ENCODE measurements around the gene DNAJC15.
"Not testable (repeated sequence)": the region's sequence is repeated elsewhere in the genome, so short reads cannot be mapped to it uniquely, and the experiment has no call there.

The DNAJC15 gene

GRCh38 chr13:43045302-43045773 lies 22.0 kb downstream of the DNAJC15 start:
- not testable (repeated sequence) for DNase-seq (ENCODE audit: low spot score)

GRCh38 chr13:43046259-43046658 lies 22.9 kb downstream of the DNAJC15 start:
- no peak for DNase-seq (ENCODE audit: low spot score)

DNA sequence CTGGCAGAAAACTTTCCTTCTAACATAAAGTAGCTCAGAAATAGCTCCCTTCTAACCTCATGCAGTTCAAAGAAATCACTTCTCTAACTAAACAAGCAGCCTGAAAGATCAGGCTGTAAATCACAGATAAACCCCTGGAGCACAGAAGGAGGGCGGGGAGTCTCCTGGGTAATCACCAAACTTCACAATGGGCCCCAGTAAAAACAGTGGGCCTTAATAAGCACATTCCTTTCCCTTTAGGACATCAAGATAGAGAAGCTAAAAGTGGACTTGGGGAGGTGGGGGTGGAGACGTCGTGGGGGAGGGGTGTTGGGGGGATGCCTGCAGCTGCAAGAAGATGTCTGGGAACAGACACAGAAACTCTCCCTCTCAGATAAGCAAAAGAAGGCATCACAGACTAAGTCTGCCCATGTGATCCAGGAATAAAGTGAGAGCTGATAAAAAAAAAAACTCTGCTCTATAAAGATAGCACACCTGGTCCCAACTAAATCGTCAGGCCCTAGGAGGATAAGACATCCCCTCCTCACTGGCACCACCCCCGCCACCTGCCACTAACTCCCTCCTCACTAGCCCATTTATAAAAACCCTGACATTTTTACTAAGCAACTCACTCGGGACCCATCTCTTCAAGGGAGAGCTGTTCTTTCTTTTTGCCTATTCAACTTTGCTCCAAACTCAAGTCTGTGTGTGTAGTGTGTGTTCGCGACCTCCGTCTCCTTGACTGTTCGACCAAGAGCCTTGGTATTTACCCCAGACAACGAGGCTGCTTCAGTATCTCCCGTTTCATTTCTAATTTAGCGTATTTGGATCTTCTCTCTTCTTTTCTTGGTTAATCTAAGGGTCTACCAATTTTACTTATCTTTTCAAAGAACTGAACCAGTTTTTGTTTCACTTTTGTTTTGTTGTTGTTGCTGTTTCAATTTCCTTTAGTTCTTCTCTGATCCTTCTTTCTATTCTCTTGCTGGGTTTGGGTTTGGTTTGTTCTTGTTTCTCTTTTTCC lies 31.7 kb downstream of the DNAJC15 start:
- no peak for DNase-seq (ENCODE audit: low spot score)

DNA sequence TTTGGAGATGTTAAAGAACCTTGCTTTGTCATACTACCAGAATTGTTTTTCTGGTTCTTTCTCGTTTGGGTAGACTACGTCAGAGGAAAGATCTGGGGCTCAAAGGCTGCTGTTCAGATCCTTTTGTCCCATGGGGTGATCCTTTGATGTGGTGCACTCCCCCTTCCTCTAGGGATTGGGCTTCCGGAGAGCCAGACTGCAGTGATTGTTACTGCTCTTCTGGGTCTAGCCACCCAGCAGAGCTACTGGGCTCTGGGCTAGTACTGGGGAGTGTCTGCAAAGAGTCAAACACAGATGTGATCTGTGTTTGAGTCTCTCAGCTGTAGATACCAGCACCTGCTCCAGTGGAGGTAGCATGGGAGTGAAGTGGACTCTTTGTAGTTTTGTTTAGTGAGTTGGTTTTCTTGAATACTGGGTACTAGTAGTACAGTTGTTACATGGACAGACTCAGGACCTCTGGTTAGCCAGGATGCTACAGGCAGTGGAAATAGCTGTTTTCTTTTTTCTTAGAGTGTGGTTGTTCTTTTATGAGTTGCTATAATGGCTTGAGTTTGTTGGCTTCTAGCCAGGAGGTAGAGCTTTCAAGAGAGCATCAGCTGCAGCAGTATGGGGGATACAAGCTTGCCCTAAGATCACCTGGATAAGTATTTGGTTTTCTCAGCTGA lies 34.4 kb downstream of the DNAJC15 start:
- no peak for DNase-seq (ENCODE audit: low spot score)

- no peak for DNase-seq (ENCODE audit: low spot score)
These were observed 34.9 kb downstream of the DNAJC15 start for GRCh38 chr13:43058318-43058674.

DNA sequence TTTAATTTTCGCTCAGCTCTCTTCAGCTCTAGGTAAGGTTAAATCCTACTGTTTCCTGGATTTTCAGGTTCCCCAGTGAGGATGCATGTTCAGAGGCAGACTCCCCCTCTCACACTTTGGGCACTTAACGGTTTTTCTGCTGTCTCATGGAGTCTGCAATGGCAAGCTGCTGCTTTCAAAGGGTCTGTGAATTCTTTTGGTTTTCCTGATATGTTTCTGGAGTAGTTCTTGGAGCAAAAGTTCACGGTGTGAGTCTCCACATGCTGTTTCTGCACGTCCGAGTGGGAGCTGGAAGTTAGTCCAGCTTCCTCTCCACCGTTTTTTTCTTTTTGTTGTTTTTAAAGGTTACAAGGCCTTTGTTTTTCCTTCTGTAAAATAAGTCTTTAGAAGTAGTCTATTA lies 35.4 kb downstream of the DNAJC15 start:
- no peak for DNase-seq (ENCODE audit: low spot score)

DNA sequence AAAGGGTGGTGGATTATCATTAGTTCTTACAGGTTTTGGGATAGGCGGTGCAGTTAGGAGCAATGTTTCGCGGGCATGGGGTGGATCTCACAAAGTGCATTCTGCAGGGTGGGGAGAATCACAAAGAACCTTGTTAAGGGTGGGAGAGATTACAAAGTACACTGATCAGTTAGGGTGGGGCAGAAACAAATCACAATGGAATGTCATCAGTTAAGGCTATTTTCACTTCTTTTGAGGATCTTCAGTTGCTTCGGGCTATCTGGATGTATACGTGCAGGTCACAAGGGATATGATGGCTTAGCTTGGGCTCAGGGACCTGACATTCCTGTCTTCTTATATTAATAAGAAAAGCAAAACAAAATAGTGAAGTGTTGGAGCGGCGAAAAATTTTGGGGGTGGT lies 36.4 kb downstream of the DNAJC15 start:
- DNase-seq (ENCODE audit: low spot score): not testable (repeated sequence)

- DNase-seq (ENCODE audit: low spot score): not testable (repeated sequence)
These were observed 37.4 kb downstream of the DNAJC15 start for GRCh38 chr13:43060806-43061205.

- DNase-seq (ENCODE audit: low spot score): no peak
These were observed 38.3 kb downstream of the DNAJC15 start for GRCh38 chr13:43061496-43062280.

DNA sequence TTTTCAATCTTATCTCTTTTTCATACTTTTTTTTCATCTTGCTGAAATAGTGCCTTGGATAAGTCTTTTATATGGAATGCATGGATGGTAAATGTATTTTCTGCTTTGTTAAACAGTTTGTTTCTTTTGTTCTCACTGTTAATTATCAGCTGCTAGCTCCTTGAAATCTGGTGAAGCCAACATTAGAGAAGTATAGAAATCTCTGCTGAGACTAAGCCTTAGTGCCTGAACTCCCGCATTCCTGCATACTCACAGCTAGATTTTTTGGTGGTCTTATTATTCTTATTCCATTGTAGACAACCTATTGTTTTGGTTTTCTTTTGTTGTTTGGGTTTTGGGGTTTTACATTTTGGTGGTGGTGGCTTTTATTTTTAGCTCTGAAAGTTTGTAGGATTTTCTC lies 48.4 kb downstream of the DNAJC15 start:
- DNase-seq (ENCODE audit: low spot score): no peak

DNA sequence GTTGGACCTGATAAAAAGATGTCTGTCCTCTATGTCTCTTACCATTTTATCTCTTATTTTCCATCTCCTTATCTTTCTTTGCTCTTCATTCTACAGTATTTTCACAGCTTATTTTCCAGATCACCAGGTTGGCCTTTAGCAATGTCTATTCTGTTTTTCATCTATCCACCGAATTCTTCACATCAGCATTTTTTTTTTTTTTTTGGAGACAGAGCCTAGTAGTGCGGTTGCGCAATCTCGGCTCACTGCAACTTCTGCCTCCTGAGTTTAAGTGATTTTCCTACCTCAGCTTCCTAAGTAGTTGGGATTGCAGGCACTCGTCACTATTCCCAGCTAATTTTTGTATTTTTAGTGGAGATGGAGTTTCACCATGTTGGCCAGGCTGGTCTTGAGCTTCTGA lies 49.0 kb downstream of the DNAJC15 start:
- no peak for DNase-seq (ENCODE audit: low spot score)

- DNase-seq (ENCODE audit: low spot score): no peak
These were observed 51.6 kb downstream of the DNAJC15 start for GRCh38 chr13:43074824-43075510.

GRCh38 chr13:43075511-43075902 lies 52.1 kb downstream of the DNAJC15 start:
- DNase-seq (ENCODE audit: low spot score): not testable (repeated sequence)

DNA sequence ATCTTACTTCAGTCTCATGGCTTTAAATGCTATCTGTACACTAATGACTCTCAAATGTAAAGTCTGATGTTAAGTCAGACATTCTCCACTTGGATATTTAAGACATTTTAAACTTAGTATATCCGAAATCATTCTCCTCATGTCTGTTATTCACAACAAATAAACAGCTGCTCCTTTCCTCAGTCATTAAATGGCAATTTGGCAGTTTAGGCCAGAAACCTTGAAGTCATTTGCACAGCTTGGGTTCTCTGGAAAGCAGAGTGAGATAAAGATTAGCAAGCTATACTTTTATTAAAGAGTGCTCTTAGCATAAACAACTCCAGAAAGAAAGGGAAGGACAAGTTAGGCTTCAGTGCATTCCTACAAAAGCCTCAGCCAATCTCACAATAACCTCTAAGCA lies 53.7 kb downstream of the DNAJC15 start:
- DNase-seq (ENCODE audit: low spot score): no peak

GRCh38 chr13:43077461-43077860 lies 54.1 kb downstream of the DNAJC15 start:
- DNase-seq (ENCODE audit: low spot score): no peak

- DNase-seq (ENCODE audit: low spot score): no peak
These were observed 54.5 kb downstream of the DNAJC15 start for GRCh38 chr13:43077906-43078305.

DNA sequence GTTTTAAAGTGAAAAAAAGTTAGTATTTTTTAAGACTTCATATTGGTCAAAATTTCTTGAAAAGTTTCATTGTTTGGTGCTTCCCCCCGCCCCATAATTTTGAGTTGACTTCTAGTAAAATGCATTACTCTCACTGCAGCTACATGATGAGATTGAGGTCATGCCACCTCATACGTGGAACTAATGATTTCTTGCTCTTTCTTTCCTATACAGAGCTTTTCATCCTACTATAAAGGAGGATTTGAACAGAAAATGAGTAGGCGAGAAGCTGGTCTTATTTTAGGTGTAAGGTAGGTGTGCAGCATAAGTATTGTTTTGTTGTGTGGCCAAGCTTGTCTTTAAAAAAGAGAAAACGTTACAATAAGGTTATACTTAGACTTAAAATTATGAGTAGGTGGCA lies 55.0 kb downstream of the DNAJC15 start:
- no peak for DNase-seq (ENCODE audit: low spot score)

- no peak for DNase-seq (ENCODE audit: low spot score)
These were observed 56.1 kb downstream of the DNAJC15 start for GRCh38 chr13:43079392-43079931.

DNA sequence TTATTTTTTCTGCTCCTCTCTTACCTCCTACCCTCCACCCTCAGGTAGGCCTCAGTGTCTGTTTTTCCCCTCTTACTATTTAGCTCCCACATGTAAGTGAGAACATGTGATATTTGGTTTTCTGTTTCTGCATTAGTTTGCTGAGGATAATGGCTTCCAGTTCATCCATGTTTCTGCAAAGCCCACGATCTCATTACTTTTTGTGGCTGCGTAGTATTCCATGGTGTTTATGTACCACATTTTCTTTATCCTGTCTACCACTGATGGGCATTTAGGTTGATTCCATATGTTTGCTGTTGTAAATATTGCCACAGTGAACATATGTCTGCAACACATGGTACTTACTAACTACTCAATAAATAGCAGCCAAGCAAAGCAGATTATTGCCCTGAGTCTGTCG lies 56.8 kb downstream of the DNAJC15 start:
- no peak for DNase-seq (ENCODE audit: low spot score)

DNA sequence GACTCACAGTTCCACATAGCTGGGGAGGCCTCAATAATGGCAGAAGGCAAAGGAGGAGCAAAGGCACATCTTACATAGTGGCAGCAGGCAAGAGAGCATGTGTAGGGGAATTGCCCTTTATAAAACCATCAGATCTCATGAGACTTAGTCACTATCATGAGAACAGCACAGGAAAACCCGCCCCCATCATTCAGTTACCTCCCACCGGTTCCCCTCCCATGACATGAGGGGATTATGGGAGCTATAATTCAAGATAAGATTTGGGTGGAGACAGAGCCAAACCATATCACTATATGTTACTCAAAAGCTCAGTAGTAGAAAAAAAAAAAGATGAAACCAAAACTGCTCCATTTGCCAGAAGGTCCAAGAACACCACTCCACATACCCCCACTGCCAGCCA lies 58.5 kb downstream of the DNAJC15 start:
- no peak for DNase-seq (ENCODE audit: low spot score)

DNA sequence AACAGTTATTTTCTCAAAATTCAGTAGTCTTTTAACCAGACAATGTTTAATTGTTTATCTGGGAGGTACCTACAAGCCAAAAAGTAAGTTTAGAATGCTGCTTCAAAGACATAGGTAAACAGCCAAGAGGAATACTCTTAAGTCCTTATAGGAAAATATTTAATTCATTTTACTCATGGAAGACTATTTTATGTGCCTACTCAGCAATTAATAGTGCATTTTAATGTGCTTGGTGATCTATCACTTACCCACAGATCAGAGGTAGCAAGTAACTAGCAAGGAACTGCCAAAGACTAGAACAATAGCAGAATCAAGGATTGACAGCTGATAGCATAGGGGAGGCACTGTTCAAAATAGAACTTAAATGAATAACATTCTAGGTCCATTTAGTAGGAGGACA lies 60.4 kb downstream of the DNAJC15 start:
- no peak for DNase-seq (ENCODE audit: low spot score)

DNA sequence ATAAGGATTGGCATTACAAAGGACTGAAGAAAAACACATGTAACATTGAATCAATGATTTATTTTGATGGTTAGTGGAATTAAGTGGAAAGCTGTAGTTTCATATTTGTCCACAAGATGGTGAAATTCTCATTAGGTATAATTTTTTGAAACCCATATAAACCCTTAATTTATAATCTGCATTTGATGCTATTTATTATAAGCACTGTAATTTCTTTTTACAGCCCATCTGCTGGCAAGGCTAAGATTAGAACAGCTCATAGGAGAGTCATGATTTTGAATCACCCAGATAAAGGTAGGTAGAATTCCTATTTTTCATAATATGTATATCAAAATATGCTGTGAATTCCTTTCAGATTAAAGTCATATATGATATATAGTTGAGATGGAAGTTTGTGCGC lies 62.2 kb downstream of the DNAJC15 start:
- peak; percentile 51 for DNase-seq (ENCODE audit: low spot score)

Measured in RKO (cell line).